ENCODE measurements around the gene CAND1. TPM values are rescaled to one million over a fixed set of nuclear protein-coding genes. Genes with fewer than 3 reads are reported as not detected.

The CAND1 gene
- 10 to 100 TPM; 39.2 to 96.3 (median 87.5) TPM for total RNA-seq

- Histone ChIP-seq H3K36me3 (no peaks in the 10 kb centered on the region), H3K27me3 (no peaks in the 10 kb centered on the region), H3K27ac (peak within 1 kb of the TSS; percentile 89 to 99 (median 98)), H3K9me3 (no peaks in the 10 kb centered on the region), H3K4me3 (peak within 1 kb of the TSS; percentile 71 to 86 (median 76)), H3K4me1 (peaks cover 14 to 33% (median 31%) of the 10 kb centered on the region in 4 donors)
- peak; percentile 96 to 98 for DNase-seq
- TF ChIP-seq POLR2AphosphoS5 (IDR thresholded peaks at IDR 0.05) = peak; percentile 80 to 92
- TF ChIP-seq EP300 (IDR thresholded peaks at IDR 0.05) = no peak
- TF ChIP-seq POLR2A (IDR thresholded peaks at IDR 0.05) = peak in 2 of 4 donors; percentile 71 to 94
- peak in 2 of 6 experiments; percentile 23 to 40 for TF ChIP-seq CTCF (IDR thresholded peaks at IDR 0.05)
- WGBS, 2 donors = 0% methylated on average over 33 to 37 of the region's 61 CpGs
- peak; percentile 95 to 99 for ATAC-seq (ENCODE audit: low FRiP score in 2 of 2)
These were observed at the start of gene CAND1 for GRCh38 chr12:67268896-67269632. Gene CAND1, plus strand, starts transcription at chr12:67269358. Its CDS starts 360 bp downstream, at chr12:67269718.

GRCh38 chr12:67220065-67220464, 49.1 kb upstream of the CAND1 start:
- H3K36me3 ChIP-seq = no peaks in the 10 kb centered on the region
- H3K27ac ChIP-seq = no peak overlapping the region
- H3K9me3 ChIP-seq = no peaks in the 10 kb centered on the region
- 65 to 69% methylated on average over 4 of the region's 4 CpGs for WGBS, 2 donors
- TF ChIP-seq POLR2A (IDR thresholded peaks at IDR 0.05) (no peak), CTCF (IDR thresholded peaks at IDR 0.05) (no peak), EP300 (IDR thresholded peaks at IDR 0.05) (no peak), POLR2AphosphoS5 (IDR thresholded peaks at IDR 0.05) (no peak)
- ATAC-seq (ENCODE audit: low FRiP score in 2 of 2) (no peak), DNase-seq (no peak)
- H3K4me3 ChIP-seq = no peak overlapping the region
- H3K27me3 ChIP-seq = no peaks in the 10 kb centered on the region
- H3K4me1 ChIP-seq = no peaks in the 10 kb centered on the region

GRCh38 chr12:67222302-67222701, 46.9 kb upstream of the CAND1 start:
- Histone ChIP-seq H3K4me3 (no peak overlapping the region), H3K27ac (no peak overlapping the region), H3K27me3 (no peaks in the 10 kb centered on the region), H3K9me3 (no peaks in the 10 kb centered on the region), H3K4me1 (no peaks in the 10 kb centered on the region), H3K36me3 (no peaks in the 10 kb centered on the region)
- TF ChIP-seq EP300 (IDR thresholded peaks at IDR 0.05) (no peak), POLR2A (IDR thresholded peaks at IDR 0.05) (no peak), POLR2AphosphoS5 (IDR thresholded peaks at IDR 0.05) (no peak), CTCF (IDR thresholded peaks at IDR 0.05) (no peak)
- DNase-seq (no peak), ATAC-seq (ENCODE audit: low FRiP score in 2 of 2) (no peak)
- 33 to 42% methylated on average over 4 of the region's 4 CpGs for WGBS, 2 donors

GRCh38 chr12:67223225-67223624, 45.9 kb upstream of the CAND1 start:
- ATAC-seq (ENCODE audit: low FRiP score in 2 of 2) = no peak

More at GRCh38 chr12:67223225-67223624, 45.9 kb upstream of the CAND1 start:
- Histone ChIP-seq H3K36me3 (no peaks in the 10 kb centered on the region), H3K27ac (no peak overlapping the region), H3K4me1 (no peaks in the 10 kb centered on the region), H3K4me3 (no peak overlapping the region), H3K9me3 (no peaks in the 10 kb centered on the region), H3K27me3 (no peaks in the 10 kb centered on the region)
- TF ChIP-seq CTCF (IDR thresholded peaks at IDR 0.05) = no peak
- TF ChIP-seq POLR2A (IDR thresholded peaks at IDR 0.05) = no peak
- TF ChIP-seq POLR2AphosphoS5 (IDR thresholded peaks at IDR 0.05) = no peak
- WGBS, 2 donors = 70 to 86% methylated on average over 3 of the region's 3 CpGs
- DNase-seq = no peak
